ENCODE data around the gene ANKFY1. TPM values are rescaled to one million over a fixed set of nuclear protein-coding genes. Genes with fewer than 3 reads are reported as not detected.

The ANKFY1 gene
- total RNA-seq, 4 donors from 2014 or later, result 53.0 to 69.9 (median 54.7) TPM

- no peak for DNase-seq
- peak overlapping the region; percentile 76 to 84 (median 78) for H3K27ac ChIP-seq
- no peak for TF ChIP-seq POLR2AphosphoS5 (IDR thresholded peaks at IDR 0.05)
- TF ChIP-seq POLR2A (IDR thresholded peaks at IDR 0.05), result no peak
- no peak for TF ChIP-seq CTCF (IDR thresholded peaks at IDR 0.05)
- no peak for TF ChIP-seq EP300 (IDR thresholded peaks at IDR 0.05; ENCODE audit: low read depth)
- peaks cover 7 to 23% (median 19%) of the 10 kb centered on the region in 4 donors for H3K4me1 ChIP-seq
- intact Hi-C loops (cut with DNase I; ENCODE audit: low total_unique reads), result no loop called here
- H3K9me3 ChIP-seq, result no peaks in the 10 kb centered on the region
- H3K27me3 ChIP-seq, result no peaks in the 10 kb centered on the region
- peaks cover 0 to 4% (median 0%) of the 10 kb centered on the region in 4 donors for H3K36me3 ChIP-seq
- 53 to 63% methylated on average over 4 of the region's 4 CpGs for WGBS, 2 donors (ENCODE audit: low coverage in 1 of 2)
- H3K4me3 ChIP-seq, result no peak overlapping the region
- in situ Hi-C loops (cut with MboI; ENCODE audit: low pct_ligation_motif_present in 1 of 4, low pct_unique_long_range_greater_than_20kb in 1 of 4, low sequenced_read_pairs in 3 of 4), result loop anchor here in 1 of 4 donors (10.0 kb wide), 1 partner anchor 194 kb away; no protein-coding TSS in a partner anchor
Observed at GRCh38 chr17:4221163-4221562, 42.6 kb downstream of the ANKFY1 start.

GRCh38 chr17:4220655-4221054 is 43.1 kb downstream of the ANKFY1 start:
- H3K27ac ChIP-seq, result peak overlapping the region; percentile 76 to 84 (median 78)
- no peak overlapping the region for H3K4me3 ChIP-seq
- WGBS, 2 donors (ENCODE audit: low coverage in 1 of 2), result 23 to 47% methylated on average over 2 to 7 of the region's 7 CpGs
- peaks cover 0 to 4% (median 0%) of the 10 kb centered on the region in 4 donors for H3K36me3 ChIP-seq
- intact Hi-C loops (cut with DNase I; ENCODE audit: low total_unique reads), result no loop called here
- no peaks in the 10 kb centered on the region for H3K9me3 ChIP-seq
- peaks cover 7 to 28% (median 21%) of the 10 kb centered on the region in 4 donors for H3K4me1 ChIP-seq
- in situ Hi-C loops (cut with MboI; ENCODE audit: low pct_ligation_motif_present in 1 of 4, low pct_unique_long_range_greater_than_20kb in 1 of 4, low sequenced_read_pairs in 3 of 4), result loop anchor here in 1 of 4 donors (10.0 kb wide), 1 partner anchor 194 kb away; no protein-coding TSS in a partner anchor
- DNase-seq, result peak; percentile 48
- peak; percentile 35 for TF ChIP-seq POLR2A (IDR thresholded peaks at IDR 0.05)
- no peak for TF ChIP-seq CTCF (IDR thresholded peaks at IDR 0.05)
- TF ChIP-seq POLR2AphosphoS5 (IDR thresholded peaks at IDR 0.05), result peak; percentile 72 to 85 (median 84)
- TF ChIP-seq EP300 (IDR thresholded peaks at IDR 0.05; ENCODE audit: low read depth), result peak; percentile 95
- H3K27me3 ChIP-seq, result no peaks in the 10 kb centered on the region

GRCh38 chr17:4219241-4219640 is 44.5 kb downstream of the ANKFY1 start:
- no peak for TF ChIP-seq POLR2A (IDR thresholded peaks at IDR 0.05)
- no peak for TF ChIP-seq POLR2AphosphoS5 (IDR thresholded peaks at IDR 0.05)
- TF ChIP-seq CTCF (IDR thresholded peaks at IDR 0.05), result no peak
- TF ChIP-seq EP300 (IDR thresholded peaks at IDR 0.05; ENCODE audit: low read depth), result no peak
- in situ Hi-C loops (cut with MboI; ENCODE audit: low pct_ligation_motif_present in 1 of 4, low pct_unique_long_range_greater_than_20kb in 1 of 4, low sequenced_read_pairs in 3 of 4), result loop anchor here in 1 of 4 donors (5.0 to 10.0 kb wide), 2 partner anchors 86 to 198 kb away; no protein-coding TSS in a partner anchor
- no peaks in the 10 kb centered on the region for H3K9me3 ChIP-seq
- peaks cover 0 to 4% (median 0%) of the 10 kb centered on the region in 4 donors for H3K36me3 ChIP-seq
- no peak overlapping the region for H3K4me3 ChIP-seq
- no peaks in the 10 kb centered on the region for H3K27me3 ChIP-seq
- H3K4me1 ChIP-seq, result peaks cover 7 to 37% (median 24%) of the 10 kb centered on the region in 4 donors
- intact Hi-C loops (cut with DNase I; ENCODE audit: low total_unique reads), result loop anchor here (5.0 to 10.0 kb wide), 3 partner anchors 43 to 148 kb away; partner anchors contain the start of genes ANKFY1 and UBE2G1
- DNase-seq, result no peak
- 89 to 100% methylated on average over 2 to 3 of the region's 3 CpGs for WGBS, 2 donors (ENCODE audit: low coverage in 1 of 2)
- peak overlapping the region; percentile 76 to 84 (median 78) for H3K27ac ChIP-seq

- H3K9me3 ChIP-seq, result no peaks in the 10 kb centered on the region
- H3K4me3 ChIP-seq, result no peak overlapping the region
- in situ Hi-C loops (cut with MboI; ENCODE audit: low pct_ligation_motif_present in 1 of 4, low pct_unique_long_range_greater_than_20kb in 1 of 4, low sequenced_read_pairs in 3 of 4), result loop anchor here in 1 of 4 donors (5.0 to 10.0 kb wide), 2 partner anchors 89 to 201 kb away; no protein-coding TSS in a partner anchor
- TF ChIP-seq CTCF (IDR thresholded peaks at IDR 0.05) (no peak), POLR2A (IDR thresholded peaks at IDR 0.05) (no peak), EP300 (IDR thresholded peaks at IDR 0.05; ENCODE audit: low read depth) (no peak), POLR2AphosphoS5 (IDR thresholded peaks at IDR 0.05) (no peak)
- WGBS, 2 donors (ENCODE audit: low coverage in 1 of 2), result 77 to 79% methylated on average over 3 to 6 of the region's 6 CpGs
- H3K4me1 ChIP-seq, result peaks cover 1 to 30% (median 18%) of the 10 kb centered on the region in 4 donors
- peaks cover 0 to 4% (median 0%) of the 10 kb centered on the region in 4 donors for H3K36me3 ChIP-seq
- intact Hi-C loops (cut with DNase I; ENCODE audit: low total_unique reads), result loop anchor here (5.0 to 10.0 kb wide), 3 partner anchors 46 to 151 kb away; partner anchors contain the start of genes ANKFY1 and UBE2G1
- no peaks in the 10 kb centered on the region for H3K27me3 ChIP-seq
- peak overlapping the region; percentile 39 to 73 (median 43) for H3K27ac ChIP-seq
- no peak for DNase-seq
Observed at GRCh38 chr17:4215882-4216570, 47.8 kb downstream of the ANKFY1 start.
